Suppressor macrophage treated with lipopolysaccharide for 1 hour (primary cell): ENCODE measurements around the gene HCST.
A peak's percentile ranks its signal among the peaks of the same experiment; 100 is the strongest.
"Not testable (repeated sequence)": the region's sequence is repeated elsewhere in the genome, so short reads cannot be mapped to it uniquely, and the experiment has no call there.

ENCODE experiments used
- DNase-seq, 3 donors: peaks; one replicate each; pipeline ENCODE4 v3.0.0-alpha.2; 2020 to 2022

Gene HCST

DNA sequence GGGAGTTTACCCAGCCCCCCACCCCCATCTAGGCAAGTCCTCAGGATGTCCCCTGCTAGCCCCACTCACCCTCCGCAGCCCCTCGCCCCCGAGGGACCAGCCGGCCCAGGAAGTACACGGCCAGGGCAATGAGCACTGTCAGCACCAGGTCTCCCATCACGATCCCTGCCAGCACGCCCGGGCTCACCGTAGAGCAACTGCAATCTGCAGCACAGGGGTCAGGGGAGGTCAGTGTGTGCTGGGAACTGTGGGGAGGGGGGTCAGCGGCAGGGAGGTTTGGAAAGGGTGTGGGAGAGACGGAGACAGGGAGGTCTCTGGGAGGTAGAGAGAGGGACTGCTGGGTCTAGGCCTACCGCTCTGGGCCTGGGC is 5.0 kb downstream of the HCST start:
- DNase-seq = no peak

DNA sequence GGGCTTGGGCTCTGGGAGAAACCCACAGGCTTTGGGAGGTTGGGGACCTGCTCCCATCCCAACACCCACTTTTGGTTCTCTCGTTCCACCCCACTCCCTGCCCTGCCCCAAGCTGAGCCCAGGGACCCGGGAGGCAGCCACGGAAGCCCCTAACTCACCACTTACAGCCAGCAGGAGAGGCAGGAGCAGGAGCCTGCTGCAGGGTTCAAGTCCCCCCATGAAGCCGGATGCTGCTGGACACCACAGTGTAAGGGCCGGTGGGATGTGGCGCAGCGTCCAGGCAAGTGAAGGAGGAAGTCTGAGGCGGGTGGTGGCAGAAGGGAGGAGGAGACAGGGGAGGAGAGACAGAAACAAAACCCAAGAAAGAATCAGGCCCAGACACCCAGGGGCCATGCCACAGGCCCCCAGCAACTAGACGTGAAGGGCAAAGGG is 5.7 kb downstream of the HCST start, which contains the start of gene TYROBP:
TYROBP (minus strand) TSS at position 286 of the 432 bp plus-strand sequence; CDS start at position 219, 67 bp downstream.
- DNase-seq = peak; percentile 57 to 76 (median 58)

DNA sequence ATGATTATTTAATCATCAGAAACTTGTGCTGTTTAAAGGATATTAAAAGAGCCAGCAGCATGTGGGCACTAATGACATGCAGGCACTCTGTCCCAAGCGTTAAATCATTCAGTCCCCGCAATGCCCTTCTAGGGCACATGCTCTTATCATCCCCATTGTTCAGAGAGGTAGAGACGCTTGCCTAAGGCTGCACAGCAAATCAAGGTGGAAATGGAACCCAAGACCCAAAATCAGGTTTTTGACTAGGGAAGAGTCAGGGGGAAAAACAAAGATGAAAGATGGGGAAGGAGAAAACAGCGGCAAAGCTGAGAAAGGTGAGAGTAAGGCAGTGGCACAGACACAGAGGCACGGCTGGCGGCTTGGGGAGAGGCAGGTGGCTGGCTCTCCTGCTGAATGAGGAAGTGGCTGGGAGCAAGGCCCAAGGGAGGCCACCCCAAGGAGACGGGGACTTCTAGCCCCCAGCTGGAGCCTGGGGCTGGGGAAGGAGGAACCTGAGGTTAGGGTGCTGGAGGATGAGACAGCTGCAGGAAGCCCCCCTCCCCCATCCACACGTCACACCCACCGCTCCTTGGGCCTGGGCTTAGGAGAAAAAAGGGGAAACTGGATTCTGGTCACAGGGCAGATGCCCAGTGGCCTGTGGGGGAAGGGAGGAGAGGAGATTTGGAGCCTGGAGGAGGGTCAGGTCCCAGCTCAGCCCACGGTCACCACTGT is 6.8 kb downstream of the HCST start:
- DNase-seq = peak; percentile 97 to 98 (median 98)

DNA sequence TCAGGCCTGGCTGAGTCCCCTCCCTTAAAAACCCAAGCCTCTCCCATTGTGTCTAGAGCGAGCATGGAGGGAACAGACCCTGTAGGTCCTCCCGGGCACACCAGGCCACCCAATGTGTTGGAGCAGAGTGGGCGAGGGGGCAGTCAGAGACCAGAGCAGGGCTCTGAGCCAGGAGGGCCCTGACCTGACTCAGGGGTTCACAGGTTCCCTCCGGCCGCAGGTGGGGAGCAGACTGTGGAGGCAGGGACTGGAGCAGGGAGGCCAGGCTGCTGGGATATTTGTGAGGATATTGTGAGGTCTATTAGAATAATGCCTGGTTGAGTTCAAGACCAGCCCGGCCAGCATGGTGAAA is 7.3 kb downstream of the HCST start:
- no peak for DNase-seq

DNA sequence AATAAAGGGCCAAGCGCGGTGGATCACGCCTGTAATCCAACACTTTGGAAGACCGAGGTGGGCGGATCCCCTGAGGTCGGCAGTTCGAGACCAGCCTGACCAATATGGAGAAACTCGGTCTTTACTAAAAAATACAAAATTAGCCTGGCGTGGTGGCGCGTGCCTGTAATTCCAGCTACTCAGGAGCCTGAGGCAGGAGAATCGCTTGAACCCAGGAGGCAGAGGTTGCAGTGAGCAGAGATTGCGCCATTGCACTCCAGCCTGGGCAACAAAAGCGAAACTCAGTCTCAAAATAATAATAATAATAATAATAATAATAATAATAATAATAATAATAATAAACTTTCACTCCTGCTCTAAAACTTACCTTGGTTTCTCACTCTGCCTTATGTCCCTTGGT is 8.0 kb downstream of the HCST start:
- DNase-seq = not testable (repeated sequence)

DNA sequence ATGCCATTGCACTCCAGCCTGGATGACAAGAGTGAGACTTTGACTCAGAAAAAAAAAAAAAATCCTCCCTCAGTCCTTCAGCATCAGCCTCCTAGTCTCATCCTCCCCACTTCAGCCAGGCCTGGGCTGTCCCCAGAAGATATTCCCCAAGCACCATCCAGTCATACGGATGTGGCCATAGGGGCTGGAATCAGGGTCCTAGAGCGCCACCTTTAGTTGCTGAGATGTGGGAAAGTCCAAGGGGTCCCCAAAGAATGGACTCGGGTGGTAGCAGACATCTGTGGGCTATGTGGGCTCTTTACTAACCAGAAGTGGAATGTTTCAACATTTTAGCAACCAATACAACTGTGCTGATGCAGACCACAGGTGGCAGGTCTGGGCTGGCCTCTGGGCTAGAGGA is 8.8 kb downstream of the HCST start:
- DNase-seq = peak in 1 of 3 donors; percentile 46

DNA sequence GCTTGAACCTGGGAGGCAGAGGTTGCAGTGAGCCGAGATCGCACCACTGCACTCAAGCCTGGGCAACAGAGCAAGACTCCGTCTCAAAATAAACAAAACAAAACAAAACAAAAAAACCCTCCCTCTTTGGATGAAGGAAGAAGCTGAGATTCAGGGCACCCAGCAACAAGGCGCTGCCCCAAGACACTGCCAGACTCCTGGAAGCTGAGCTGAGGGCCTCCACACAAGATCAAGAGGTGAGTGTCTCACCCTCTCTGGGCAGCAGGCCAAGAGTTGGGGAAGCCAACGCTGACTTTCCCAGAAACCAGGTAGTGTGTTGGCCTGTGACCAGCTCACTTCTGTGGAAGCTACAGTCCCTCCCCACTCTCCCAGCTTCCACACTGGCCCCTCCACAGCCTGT is 9.5 kb downstream of the HCST start:
- no peak for DNase-seq

DNA sequence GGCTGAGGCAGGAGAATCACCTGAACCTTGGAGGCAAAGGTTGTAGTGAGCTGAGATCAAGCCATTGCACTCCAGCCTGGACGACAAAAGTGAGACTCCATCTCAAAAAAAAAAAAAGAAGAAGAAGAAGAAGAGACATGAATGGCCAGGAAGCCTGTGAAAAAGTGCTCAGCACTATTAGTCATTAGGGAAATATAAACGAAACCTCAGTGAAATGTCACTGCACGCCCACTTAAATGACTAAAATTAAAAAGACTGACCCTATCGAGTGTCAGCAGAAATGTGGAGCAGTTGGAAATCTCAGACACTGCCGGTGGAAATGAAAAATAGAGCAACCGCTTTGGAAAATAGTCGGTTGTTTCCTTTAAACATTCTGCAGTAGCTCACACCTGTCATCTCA is 11.3 kb downstream of the HCST start:
- DNase-seq = peak; percentile 85 to 97 (median 95)

DNA sequence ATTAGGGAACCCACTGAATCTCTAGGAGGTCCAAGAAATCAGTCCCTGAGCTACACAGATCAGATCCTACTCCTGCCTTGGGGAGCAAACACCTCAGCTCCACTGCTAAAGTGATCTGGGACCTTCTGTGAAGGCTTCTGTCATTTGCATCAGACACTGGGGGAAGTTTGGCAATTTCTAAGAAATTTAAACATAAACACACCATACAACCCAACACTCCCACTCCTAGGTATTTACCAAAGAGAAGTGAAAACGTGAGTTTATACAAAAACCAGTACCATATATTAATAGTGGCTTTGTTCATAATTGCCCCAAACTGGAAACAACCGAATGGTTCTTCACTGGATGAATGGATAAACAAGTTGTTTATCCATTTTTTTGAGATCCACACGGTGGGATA is 13.1 kb downstream of the HCST start:
- DNase-seq = peak; percentile 43 to 75 (median 60)

DNA sequence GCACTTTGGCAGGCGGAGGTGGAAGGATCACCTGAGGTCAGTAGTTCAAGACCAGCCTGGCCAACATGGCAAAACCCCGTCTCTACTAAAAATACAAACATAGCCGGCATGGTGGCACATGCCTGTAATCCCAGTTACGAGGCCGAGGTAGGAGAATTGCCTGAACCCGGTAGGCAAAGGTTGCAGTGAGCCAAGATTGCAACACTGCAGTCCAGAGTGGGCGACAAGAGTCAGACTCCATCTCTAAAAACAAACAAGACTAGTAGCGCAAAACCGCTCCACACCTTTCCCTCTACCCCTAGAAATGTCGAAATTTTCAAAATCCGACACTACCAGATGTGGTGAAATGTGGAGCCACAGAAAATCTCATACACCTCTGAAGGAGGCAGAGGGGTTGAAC is 17.0 kb downstream of the HCST start:
- no peak for DNase-seq

DNA sequence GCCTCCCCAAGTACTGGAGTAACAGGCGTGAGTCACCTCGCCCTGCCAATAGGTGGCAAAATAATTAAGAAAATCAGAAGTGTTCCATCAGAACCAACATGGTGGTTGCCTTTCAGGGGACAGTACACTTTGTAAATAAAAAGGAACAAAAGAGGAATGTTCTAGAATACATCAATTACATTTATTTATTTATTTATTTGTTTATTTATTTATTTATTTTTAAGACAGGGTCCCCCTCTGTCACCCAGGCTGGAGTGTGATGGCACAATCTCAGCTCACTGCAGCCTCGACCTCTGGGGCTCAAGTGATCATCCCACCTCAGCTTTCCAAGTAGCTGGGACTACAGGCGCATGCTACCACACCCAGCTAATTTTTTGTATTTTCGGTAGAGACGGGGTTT is 18.7 kb downstream of the HCST start:
- DNase-seq = no peak

DNA sequence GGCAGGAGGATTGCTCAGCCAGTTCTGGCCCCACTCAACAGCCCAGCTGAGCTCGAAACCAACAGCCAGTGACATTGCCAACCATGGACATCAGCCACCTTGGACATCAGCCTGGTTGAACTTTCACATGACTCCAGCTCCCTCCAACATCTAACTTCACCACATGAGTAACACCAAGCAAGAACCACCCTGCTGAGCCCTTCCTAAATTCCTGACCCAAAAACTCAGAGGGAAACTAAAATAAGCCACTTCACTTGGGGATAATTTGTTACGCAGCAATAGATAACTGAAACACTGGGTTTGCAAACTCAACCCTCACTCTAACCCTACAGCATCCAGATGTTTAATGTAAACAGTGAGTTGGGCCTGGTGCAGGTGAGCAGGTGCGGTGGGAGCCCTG is 23.2 kb downstream of the HCST start:
- no peak for DNase-seq

DNA sequence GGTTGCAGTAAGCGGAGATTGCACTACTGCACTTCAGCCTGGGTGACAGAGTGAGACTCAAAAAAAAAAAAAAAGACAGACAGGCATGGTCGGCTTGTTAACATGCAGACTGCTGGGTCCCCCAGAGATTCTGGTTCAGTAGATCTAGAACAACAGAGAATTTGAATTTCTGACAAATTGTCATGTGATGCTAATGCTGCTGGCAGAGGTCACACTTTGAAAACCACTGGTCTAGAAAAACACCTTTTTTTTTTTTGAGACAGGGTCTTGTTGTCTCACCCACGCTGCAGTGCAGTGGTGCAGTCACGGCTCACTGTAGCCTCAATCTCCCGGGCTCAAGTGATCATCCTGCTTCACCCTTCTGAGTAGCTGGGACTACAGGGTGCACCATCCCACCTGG is 26.2 kb downstream of the HCST start:
- DNase-seq = no peak

DNA sequence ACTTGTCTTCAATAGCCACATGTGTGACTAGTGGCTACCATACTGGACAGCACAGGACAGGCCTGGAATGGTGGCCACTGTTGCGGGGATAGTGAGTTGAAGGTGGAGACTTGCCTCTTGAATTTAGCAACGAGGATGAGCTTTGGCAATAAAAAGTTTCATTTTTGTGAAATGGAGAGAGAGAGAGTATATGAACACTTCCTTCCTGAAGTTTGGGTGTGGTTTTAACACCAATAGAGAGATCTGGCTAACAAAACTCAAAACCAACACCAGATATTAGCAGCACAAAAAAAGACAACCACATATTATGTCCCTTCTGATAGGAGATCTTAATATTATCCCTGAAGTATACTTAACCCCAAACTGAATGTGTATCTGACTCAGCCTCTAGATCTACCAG is 27.5 kb downstream of the HCST start:
- DNase-seq = peak in 2 of 3 donors; percentile 39 to 55

DNA sequence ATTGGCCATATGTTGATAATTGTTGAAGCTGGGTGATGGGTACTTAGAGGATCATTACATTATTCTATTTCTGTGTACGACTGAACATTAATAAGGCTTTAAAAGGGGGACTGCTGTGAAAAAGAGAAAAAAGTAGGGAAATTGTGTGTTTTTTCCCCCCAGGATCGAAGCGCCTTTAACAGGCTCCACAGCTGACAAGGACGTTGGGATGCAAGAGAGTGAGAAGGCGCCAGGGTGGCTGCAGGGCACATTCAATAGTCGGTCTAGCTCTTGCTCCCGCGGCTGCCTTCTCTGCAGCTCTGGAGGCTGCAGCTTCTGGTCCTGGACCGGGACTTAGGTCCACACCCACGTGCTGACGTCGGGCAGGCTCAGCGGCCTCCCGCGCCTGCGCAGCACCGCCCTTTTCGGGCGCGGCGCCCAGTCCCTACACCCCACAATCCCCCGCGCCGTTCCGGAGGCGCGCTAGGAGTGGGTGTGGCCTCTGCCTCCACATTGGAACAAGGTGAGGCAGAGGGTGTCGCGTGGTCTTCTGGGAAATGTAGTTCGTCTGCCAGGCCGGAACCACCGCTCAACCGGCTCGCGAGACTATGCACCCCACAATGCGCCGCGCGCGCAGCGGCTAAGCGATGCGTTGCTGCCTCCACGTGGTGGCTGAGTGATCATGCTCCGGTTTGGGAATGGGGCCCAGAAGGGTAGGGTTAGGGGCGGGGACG is 29.0 kb downstream of the HCST start:
- peak; percentile 100 for DNase-seq

DNA sequence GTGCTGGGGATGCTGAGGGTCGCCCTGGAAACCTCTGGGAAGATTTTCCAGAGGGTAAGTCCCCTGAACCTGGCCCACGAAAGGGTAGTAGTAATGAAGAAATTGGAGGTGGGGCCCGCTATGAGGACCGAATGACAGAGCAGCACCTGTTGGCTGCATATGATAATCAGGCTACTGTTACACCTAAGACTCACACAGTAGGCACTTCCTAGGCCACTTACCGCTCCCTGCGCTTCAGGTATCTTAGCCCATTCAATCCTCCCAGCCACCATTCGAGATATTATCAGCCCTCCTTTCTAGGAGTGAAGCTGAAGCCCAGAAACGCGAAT is 29.5 kb downstream of the HCST start:
- no peak for DNase-seq

DNA sequence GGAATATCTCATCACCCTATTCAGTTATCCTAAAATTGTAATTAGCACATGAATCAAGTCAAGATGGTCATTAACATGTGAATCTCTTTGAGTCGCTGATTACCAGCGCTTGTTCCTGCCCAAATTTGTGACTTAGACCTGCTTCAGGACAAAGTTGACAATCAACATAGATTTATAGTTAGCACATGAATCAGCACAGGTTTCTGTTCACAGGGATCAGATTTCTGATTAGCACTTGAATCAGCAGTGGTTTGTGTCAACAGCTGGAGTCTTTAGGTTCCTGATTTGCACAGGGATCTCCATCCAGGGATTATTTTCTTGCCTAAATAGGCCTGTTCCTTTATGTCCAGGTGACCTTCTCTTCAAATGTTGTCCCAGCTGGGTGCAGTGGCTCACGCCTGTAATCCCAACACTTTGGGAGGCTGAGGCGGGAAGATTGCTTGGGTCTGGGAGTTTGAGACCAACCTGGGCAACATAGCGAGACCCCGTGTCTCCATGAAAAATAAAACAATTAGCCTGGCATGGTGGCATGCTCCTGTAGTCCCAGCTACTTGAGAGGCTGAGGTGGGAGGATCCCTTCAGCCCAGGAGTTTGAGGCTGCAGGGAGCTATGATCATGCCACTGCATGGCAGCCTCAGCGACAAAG is 30.1 kb downstream of the HCST start:
- DNase-seq = no peak

DNA sequence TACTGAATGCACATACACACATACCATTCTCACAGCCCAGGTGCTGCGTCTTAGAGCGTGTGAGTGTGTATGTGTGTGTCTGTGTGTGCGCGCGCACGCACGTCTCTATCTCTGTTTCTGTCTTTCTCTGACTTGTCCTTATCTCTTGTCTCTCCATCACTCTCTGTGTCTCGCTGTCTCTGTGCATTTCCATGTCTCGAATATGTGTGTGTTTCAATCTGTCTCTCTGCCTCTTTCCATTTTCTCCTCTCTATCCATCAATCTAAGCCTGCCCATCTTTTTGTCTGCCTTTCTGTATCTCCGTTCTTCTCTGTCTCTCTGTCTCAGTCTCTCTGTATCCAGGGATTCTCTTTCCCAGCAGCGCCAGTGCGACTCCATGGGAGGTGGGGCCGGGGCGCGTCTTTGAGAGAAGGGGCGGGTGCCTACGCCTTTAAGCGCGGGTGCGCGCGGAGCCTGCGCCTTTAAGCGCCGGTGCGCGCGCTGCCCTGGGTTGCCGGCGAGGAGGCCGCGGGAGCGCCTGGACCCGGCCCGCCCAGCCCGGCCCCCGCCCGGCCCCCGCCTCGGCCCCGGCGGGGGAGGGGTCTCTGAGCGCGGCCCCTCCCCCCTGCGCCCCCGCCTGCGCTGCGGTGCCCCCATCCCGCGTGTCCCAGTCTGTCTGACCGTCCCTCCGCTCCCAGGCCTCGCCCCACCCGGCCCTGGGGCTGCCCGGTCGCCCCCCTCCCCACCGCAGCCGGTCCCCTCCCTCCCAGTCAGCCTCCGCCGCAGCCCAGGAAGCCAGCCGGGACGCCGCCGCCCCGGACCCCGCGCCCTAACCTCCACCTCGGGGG is 33.8 kb downstream of the HCST start, which contains the start of gene LRFN3:
LRFN3 (plus strand) TSS at position 464 of the 827 bp plus-strand sequence. CDS start 3,052 bp downstream, outside the sequence.
- peak; percentile 23 to 60 (median 32) for DNase-seq

DNA sequence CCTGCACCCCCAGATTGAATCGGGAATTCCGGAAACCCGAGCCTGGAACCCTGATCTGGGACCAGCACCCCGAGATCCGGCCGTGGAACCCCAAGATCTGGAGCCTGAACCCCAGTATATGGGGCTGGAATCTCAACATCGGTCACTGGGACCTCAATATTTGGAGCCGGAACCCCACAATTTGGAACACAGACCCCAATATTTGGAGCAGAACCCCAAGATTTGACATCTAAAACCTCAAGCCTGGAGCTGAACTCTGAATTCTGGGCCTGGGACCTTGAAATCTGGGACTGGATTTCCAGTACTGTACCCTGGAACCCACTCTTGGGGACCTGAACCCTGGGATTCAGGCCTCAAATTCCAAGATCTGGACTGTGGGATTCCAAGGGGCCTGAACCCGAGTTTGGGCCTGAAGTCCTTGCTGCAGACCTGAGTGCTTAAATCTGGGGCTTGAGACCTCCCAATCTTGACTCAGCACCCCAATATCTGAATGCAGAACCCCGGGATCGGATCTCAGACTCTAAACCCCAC is 34.5 kb downstream of the HCST start:
- no peak for DNase-seq

DNA sequence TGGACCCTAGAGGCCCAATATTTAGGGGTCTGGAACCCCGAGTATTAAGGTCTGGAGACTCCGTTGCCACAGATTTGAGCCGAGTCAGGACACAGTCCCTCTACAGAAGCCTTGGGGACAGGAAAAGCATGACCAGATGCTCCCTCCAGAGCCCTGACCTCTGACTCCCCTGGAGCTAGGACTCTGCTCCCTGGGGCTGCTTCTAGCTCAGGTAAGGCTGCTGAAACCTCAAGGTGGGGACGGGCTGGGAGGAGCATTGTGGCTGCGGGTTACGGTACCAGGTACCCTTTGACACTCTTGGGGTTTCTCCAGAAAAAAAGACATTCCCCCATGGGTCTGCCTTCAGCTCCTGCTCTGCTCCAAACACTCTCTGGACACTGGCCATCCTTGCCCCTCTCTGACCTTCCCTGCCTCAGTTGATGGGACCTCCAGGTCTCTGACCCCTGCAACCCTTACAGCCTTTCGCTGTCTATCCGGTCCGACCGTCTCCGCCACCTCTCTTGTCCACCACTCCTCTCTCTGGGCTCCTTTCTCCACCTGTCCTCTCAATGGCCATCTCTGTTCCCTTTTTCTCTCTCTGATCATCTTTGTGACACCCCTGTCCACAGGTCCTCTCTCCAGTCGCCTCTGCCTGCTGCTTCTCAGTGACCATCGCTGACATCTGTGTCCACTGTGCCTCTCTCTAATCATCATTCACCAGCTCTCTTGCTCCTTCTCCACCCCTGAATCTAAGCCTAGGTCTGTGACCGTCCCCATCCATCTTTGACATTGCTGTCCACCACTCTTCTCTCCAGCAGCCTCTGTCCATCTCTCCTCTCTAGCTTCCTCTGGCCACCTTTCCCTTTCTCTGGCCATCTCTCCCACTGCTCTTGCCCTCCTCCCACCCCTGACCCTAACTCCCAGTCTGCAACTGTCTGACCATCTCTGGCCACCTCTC is 35.3 kb downstream of the HCST start:
- DNase-seq = no peak
